HG02885 (cell line): ENCODE results near the gene MARCHF11.

ENCODE experiments used
- ATAC-seq: cut with Tn5 transposase; IDR thresholded peaks from one replicate; pipeline ENCODE4 v1.9.1; 2021; ENCODE audit warnings: mild to moderate bottlenecking; ENCODE audit not compliant: unreplicated experiment, poor library complexity

MARCHF11 gene

DNA sequence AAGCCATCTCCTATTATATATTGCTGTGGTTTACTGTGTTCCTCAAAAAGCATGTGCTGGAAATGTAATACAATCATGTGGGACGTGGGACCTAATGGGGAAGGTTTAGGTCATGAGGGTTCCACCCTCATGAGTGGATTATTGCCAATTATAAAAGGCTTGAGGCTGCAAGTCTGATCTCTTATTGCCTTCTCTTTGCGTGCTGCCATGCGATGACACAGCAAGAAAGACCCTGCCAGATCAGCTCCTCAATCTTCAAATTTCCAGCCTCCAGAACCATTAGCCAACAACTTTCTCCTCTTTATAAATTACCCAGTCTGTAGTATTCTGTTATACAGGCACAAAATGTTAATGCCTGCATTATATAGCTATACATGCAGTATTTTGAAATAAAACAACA is 45.4 kb downstream of the MARCHF11 start:
- ATAC-seq: no peak

DNA sequence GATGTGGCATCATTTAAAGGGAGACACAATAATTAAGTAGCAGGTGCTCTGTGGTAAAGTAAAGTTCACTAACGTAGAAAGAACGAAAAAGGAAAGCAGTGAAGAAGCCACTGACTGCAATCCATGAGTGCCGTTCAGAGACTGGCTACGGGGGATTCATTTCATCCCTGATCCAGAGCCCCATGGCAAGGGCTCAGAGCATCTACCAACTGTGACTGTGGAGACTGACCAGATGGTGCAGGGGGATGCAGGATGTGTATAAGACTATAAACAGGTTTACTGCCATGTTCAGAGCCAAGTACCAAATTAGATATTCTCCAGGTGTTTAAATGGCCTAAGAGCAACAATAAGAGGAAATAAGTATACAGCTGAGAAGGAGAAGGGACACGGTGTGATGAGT is 47.7 kb downstream of the MARCHF11 start:
- no peak for ATAC-seq

DNA sequence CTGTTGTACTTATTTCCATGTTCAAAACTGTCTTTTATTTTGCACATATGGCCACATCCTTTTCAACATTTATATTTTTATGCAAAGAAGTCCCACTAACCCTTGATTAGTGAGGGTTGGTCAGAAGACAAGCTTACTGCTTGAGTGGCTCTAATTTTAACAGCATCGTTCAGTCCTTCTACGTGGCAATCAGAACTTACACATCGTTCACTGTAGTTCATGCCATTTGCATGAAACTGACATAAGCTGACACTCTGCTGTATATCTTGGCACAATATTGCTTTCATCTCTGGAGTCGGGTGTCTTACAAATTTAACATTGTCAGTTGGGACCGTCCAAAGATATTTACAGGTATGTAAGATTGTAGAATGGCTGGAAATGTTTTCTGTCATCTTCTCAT is 50.6 kb downstream of the MARCHF11 start:
- no peak for ATAC-seq

DNA sequence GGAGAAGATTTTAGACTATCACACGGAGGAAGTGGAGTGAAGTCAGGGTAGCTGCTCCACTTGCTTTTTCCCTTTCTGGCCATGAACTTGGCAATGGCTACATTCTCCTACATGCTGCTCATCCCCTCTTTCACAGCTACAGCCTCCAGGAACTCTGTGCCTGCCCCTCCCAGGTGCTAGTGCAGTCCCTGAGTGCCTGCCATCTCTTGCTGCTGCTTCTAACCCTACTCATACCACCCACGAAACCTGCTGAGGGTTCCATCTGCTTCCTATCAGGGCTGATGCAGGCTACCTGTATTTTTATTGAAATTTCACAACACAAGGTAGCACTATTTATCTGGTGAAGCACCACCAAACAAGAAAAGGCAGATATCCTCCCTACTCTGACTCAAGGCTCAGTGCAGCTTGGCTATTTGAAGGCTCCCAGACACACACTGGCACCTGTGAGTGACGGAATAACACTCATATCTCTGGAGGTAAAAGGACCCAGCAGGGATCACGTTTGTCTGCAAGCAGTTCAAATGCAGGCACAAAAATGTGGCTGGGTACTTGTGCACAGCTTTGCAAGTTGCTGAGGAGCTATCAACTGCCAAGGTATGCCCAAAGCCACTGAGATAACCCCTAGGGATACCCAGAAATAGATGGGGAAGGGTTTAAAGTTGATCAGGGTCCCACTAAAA is 51.6 kb downstream of the MARCHF11 start:
- ATAC-seq: no peak

DNA sequence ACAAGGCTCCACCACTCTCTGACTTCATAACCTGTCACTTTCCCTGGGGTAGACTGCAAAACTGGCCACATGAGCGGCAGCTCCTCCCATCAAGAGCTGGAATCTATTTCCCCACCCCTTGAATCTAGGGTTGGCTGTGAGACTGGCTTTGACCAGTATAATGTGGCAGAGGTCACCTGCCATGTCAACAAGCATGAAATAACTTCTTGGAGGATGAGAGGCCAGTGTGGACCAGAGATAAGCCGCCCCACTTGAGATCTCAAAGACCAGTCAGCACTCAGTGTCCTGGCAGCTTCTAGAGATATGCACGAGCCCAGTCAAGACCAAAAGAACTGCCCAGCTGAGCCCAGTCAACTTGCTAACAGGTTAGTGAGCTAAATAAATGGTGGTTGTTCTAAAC is 59.0 kb downstream of the MARCHF11 start:
- ATAC-seq: no peak

DNA sequence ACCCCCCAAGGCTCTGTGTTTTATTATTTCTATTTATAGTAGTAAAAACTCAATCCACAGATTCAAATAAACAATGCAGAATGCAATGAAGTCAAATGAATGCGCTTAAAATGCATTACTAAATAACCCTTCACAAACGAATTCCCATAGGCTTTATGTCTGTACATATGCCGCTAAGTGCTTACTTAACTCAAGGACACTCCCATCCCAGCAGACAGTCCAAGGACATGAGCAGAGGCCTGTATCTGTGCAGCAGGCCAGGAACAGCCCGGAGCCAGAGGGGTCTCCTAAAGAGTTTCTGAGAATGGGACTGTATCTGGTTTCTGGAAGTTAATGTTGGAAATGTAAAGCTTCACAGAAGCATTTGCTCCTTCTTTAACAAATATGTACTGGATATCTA is 59.8 kb downstream of the MARCHF11 start:
- no peak for ATAC-seq

DNA sequence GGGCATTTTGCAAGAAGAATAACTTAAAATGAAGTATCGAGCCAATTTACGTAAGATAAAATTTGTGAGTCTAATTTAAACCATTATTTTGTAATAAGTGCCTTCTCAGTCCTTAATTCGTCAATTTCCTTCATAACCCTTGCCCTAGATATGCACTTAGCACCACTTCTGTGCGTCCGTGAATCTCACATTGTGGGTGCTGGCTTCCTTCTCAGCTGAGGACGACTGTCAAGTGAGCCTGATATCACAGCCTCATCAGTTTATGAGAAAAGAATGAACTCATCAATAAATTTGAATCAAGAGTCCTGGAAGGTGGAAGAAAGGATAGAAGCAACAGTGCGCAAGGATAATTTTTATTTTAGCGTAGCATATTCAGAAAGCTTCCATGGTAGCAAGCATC is 64.5 kb downstream of the MARCHF11 start:
- ATAC-seq: no peak

DNA sequence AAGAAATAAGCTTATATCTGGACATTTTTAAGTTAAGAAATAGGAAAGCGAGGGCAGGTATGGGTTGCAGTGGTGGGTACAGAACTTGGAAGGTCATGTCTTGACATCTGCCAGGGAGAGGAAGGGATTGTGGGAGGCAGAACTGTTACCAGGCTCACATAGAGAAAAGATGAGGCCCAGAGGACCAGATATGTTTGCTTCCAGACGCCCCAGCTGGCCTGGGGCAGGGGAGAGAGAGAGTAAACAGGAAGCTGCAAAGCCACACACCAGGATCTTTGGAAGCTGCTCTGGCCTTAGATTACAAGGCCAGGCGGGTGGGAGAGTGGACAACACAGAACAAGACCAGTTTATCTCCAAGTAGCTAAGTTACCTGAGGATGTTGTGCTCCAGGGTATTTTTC is 71.2 kb downstream of the MARCHF11 start:
- ATAC-seq: no peak

DNA sequence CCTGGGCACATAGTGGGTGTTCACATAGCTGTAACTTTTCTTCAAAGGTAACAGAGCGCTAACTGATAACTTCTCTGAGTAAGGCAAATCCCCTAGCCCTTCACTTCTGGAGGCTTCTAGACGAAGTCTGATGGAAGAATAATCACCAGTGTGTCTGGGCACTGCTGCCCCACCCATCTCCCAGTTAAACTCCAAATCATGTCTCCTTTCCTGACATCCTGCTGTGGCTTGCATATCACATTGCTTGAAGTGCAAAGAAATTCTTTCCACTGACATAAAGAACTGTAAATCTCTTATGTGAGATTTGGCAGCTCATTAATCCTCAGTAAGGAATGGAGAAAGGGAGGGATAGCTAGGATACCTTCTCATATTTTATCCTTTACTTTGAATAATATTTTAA is 74.6 kb downstream of the MARCHF11 start:
- ATAC-seq: no peak

DNA sequence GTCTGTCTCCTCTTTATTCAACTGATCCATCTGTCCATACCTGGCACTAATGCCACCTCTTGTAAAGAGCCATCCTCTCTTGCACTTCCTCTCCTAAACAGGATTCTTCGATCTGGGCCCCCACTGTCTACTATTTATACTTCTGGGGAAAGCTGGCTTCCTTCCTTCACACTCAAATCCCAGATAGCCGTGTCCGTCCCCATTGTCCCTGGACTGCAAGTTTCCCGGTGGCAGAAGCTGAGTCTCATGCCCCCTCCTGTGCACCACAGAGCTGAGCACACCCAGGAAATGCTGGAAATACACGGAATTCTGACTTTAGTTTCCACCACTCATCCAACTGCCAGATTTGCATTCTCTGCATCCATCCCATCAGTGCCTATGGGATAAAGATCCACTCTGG is 84.0 kb downstream of the MARCHF11 start:
- ATAC-seq: no peak

DNA sequence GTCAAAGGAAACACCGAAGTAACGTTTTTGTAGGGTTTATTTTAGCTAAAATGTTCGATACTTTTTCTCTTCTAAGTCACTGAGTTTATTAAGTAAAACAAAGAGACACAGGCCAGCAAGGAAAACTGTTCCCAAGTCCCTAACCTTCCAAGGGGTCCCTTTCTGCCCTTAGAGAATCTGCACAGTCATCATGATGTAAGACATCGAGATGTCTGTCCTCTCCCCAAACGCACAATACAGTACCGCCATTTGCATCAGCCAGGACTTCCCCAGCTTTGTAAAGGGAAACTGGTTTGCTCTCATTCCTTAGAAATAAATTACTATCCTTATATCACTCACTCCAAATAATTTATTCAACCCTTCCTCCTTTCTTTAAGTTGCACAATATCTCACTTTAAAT is 89.3 kb downstream of the MARCHF11 start:
- ATAC-seq: no peak

DNA sequence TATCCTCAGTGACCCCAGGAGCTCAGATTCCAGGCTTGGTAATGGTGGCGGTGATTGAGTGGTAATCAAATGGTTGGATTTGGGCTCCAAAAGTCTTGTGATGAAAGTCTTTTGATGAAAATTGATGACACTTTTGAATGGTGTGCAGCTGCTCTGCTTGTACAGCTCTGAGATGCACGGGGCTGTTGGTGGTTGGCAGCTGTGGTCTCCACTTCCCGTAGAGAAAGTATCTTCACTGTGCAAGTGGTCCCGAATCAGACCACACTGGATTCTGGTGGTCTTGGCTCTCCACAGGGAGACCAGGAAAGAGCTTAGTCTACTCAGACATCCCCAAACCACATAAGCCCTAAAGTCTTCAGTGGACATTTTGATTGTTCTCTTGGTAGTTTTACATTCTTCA is 96.6 kb downstream of the MARCHF11 start:
- ATAC-seq: no peak

DNA sequence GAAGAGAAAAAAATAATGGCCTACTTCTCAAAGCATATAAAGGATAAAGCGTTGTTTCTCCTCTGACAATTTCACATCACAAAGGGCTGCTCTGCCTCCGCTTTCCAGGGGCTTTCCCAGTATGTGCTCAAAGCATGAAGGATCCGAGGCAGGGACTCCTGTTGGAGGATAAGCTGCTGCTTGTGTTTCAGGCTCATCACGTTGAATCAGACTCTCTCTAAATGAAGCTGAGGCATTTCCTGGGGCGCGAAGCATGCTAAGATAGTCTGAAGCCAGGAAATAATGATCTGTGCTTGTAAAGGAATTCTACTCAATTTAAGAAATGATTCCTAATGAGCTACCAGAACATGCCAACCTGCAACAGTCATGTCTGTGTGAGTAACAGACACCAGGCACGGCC is 97.5 kb downstream of the MARCHF11 start:
- ATAC-seq: no peak

DNA sequence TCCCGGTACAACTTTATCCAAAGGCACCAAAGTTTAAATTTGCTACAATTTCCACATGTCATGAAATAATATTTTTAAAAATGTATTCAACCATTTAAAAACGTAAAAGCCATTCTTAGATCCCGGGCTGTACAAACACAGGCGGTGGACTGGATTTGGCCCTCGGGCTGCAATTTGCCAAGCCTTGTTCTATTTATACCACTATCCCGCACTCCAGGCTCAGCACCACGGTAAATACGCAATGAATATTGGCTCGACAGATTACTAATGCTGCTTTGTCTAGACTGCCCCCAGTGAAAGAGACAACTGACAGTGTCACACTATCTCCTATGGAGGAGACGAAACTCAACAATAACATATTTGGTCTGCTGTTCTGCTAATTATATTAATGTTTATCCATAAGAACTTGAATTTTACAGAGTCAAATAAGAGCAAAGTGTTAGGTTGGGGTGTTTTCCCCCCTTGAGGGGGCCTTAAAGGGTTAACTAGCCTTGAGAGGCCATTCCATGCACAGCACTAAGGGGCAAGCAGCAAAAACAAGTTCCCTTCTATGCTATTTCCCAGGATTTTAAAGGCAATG is 98.1 kb downstream of the MARCHF11 start:
- no peak for ATAC-seq

DNA sequence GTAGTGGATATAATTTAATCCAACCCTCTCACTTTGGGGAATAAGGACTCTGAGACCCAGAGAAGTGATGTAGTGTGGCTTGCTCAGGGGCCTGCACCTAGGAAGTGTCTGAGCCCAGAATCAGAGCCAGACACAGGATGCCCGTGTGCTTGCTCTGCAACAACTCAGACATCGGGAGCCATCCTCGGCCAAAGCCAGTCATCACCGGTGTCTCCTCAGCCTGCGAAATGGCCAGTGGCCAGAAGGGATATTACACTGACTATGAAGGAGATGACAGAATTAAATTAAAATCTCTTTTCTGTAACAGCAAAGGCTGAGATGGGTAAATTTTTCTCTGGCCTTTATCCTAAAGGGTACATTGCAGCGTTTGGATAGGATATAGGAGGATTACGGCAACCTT is 102.9 kb downstream of the MARCHF11 start:
- no peak for ATAC-seq

DNA sequence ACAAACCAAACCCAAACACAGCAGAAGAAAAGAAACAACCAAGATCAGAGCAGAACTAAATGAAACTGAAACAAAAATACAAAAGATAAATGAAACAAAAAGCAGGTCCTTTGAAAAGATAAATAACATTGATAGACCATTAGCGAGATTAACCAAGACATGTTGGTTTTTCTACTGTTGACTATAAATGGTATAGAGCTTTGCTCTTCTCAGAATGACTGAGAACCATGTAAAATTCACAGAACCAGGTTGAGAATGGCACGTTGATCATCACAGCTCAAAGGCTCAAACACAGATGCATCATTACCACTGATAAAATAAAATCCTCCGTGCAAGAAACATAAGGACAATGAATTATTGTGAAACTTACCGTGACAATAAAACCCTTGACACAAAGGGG is 105.2 kb downstream of the MARCHF11 start:
- ATAC-seq: no peak

DNA sequence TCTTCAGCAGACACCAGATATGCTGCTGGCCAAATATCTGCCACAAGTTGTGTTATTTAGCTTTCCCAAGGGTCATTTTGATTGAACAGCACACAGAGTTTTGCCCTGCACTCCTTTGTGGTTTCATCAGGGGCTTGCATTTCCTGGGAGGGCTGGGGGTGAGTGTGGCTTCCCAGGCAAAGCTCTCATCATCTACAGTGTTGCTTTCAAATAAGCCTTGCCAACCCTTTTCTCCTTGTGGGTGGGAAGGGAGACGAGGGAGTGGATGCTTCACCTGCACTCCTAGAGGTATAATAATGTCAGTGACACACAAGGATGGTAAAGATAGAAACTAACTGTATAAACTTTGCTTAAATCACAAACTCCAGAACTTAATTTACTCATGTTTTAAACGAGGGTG is 107.0 kb downstream of the MARCHF11 start:
- no peak for ATAC-seq

DNA sequence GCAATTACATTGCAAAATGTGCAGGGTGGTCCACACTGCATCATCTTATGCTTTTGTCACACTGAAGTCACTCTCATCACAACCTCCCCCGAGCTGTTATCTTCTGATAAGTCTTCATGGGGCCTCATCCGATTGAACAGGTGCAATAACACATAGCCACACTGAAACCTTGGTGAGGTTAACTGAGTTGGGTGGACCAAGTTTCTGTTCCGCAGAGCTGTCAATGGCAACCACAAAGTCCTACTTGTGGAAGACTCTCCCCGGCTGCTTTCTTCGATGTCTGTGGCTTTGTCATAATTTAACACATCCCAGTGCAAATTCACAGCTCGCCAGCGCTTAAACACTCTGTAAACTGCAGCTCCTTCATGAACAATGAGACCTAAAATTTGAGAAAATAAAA is 112.2 kb downstream of the MARCHF11 start:
- no peak for ATAC-seq

DNA sequence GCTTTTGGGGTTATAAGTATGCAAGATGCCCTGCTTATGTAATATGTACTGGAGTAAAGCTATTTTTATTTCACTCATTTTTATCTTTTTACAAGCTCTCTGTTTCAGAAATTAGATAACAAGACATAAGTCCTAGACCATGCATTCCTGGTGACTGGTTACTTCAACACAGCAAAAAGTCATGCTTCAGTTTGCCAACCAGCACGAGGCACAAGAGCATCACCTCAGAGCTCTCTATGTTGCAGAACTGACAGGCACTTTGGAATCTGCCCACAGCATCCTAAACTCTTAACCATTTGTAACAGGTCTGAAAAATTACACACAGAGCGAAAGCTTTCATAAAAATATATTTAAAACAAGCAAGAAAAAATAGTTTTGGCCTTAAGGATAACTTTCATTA is 112.8 kb downstream of the MARCHF11 start:
- ATAC-seq: no peak

DNA sequence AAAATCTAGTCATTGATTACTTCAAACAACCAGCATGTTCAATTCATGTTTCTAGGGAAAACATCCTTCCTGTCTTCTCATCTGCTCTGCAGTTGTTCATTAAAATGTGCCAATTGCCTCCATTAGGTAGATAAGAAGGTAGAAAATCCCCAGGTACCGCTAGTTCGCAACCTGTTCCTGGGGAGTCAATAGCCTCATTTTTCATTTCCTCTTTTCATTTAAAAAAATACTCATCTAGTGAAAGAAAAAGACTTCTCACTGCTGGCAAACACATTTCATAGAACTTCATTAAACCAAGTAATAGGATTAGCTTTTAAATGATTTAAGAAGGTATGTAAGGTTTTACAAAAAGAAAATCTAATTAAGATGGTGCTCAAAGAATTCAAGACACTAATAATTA is 113.3 kb downstream of the MARCHF11 start:
- no peak for ATAC-seq

DNA sequence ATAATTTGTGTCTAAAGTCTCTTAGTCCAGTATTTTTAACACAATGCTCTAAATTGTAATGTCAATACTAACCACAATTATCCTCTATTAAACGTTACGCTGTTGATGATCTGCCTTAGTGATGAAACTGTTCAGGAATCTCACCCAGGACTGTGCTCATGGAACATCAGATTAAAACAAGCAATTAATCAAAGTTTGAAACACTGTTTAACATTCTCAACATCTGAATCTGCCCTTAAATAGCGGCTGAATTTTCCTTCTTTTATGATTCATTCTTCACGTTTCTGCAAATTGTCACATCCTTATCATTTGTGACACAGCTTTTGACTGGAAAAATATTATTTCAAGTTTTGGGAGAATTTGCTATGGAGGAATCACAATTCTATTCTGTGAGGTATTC is 113.8 kb downstream of the MARCHF11 start:
- no peak for ATAC-seq

DNA sequence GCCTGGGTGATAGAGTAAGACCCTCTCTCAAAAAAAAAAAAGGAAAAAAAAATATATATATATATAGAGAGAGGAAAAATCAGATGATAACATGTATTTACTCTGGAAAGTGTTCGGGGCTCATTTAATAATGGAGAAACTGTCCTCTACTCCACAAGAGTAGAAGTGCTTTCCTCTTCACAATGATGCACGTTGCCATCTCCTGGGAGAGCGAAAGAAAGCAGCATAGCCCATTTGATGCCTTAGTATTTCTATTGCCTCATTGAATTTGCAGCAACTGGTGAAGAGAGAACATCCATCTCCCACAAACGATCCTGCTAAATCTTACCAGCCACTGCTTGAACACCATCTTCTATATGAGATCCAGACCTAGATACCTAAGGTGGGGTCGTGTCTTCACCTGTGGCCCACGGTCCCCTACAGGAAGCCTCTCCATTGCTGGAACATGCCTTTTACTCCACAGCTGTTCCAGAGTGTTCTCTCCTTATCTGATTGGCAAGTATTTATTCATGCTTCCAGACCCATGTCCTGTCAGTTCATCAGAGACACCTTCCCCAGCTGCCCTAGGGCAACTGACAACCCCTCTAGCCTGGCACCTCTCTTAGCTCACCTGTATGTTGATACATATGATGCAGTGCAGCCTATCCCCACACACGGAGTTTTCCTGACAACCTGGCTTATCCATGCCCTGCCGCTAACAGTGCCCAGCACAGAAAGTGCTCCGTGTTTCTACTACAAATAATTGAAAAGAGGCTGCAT is 115.3 kb downstream of the MARCHF11 start:
- ATAC-seq: no peak
